Measurements from ENCODE around the gene TMED10. TPM values are rescaled to one million over a fixed set of nuclear protein-coding genes. Genes with fewer than 3 reads are reported as not detected.
A peak's percentile ranks its signal among the peaks of the same experiment; 100 is the strongest.

TMED10 gene
- total and polyA plus RNA-seq, 2 of the 13 experiments (the other 11 are each of a cell fraction or from before 2014, with no cell fraction given), result 311 to 377 TPM

- TF ChIP-seq ZBTB46 (CRISPR knock-in tag; IDR thresholded peaks at IDR 0.05; ENCODE audit: borderline replicate concordance) (no peak), HBP1 (CRISPR knock-in tag; IDR thresholded peaks at IDR 0.05; ENCODE audit: low read depth) (no peak), TRIM22 (IDR thresholded peaks at IDR 0.05) (no peak), SOX6 (IDR thresholded peaks at IDR 0.05) (no peak), SOX6 (CRISPR knock-in tag; IDR thresholded peaks at IDR 0.05) (peak; percentile 38), PATZ1 (CRISPR knock-in tag; IDR thresholded peaks at IDR 0.05) (peak; percentile 25; the same call in 1 of the 2 replicates), ZNF484 (CRISPR knock-in tag; IDR thresholded peaks at IDR 0.05; ENCODE audit: borderline replicate concordance, low read depth) (no peak), SNAPC2 (CRISPR knock-in tag; IDR thresholded peaks at IDR 0.05) (no peak), ZNF879 (CRISPR knock-in tag; IDR thresholded peaks at IDR 0.05) (no peak), ZFP36L2 (CRISPR knock-in tag; IDR thresholded peaks at IDR 0.05) (no peak), HOXD1 (CRISPR knock-in tag; IDR thresholded peaks at IDR 0.05) (no peak), ZMAT5 (CRISPR knock-in tag; IDR thresholded peaks at IDR 0.05; ENCODE audit: borderline replicate concordance, low read depth) (no peak), ZNF407 (CRISPR knock-in tag; IDR thresholded peaks at IDR 0.05; ENCODE audit: not compliant biosample characterization) (no peak), SMARCC2 (IDR thresholded peaks at IDR 0.05) (no peak)
Measured at GRCh38 chr14:75147423-75148071, 28.9 kb downstream of the TMED10 start (continued).
